SK-N-SH (cell line): ENCODE measurements around the gene SMIM12. TPM values are rescaled to one million over a fixed set of nuclear protein-coding genes. Genes with fewer than 3 reads are reported as not detected.

ENCODE experiments used
- CTCF ChIA-PET: fragments of 300-600, 350-600 bp; formaldehyde crosslinking; extraction: SDS; loops from one replicate; lab custom pipeline; 2021; lab: Yijun Ruan, JAX
- POLR2A ChIA-PET: fragments of 350-600 bp; sonication (Branson Sonifier 250); formaldehyde crosslinking; extraction: SDS; loops from one replicate; lab custom pipeline; 2020; ENCODE audit warnings: antibody characterized with exemption, inconsistent platforms; lab: Yijun Ruan, JAX
- DNase-seq: peaks from one replicate; pipeline ENCODE4 v3.0.0; 2012
- H2AFZ ChIP-seq: fragments of 200-600 bp; sonication (generic); 2 replicates; pipeline ENCODE4 v1.8.1; 2016; ENCODE audit warnings: antibody characterized with exemption, mild to moderate bottlenecking, low read depth
- H3F3A ChIP-seq: fragments of 200-600 bp; sonication (generic); replicated peaks from 2 replicates; pipeline ENCODE3; 2016; ENCODE audit warnings: antibody characterized with exemption, mild to moderate bottlenecking; ENCODE audit not compliant: insufficient read depth
- H3K27ac ChIP-seq, 2 experiments: fragments of 200-500 bp in 1 of 2; fragments of 200-600 bp in 1 of 2; sonication (Bioruptor generic) in 1 of 2; sonication (generic), shearing (Covaris generic) in 1 of 2; 2 replicates each; pipeline versions ENCODE4 v1.5.1 to v1.6.1; 2014 to 2016; ENCODE audit warnings: low read depth in 2 of 2, inconsistent platforms in 1 of 2, low read length in 1 of 2, mild to moderate bottlenecking in 1 of 2, mixed read lengths in 1 of 2
- H3K27me3 ChIP-seq: fragments of 200-600 bp; sonication (generic), shearing (Covaris generic); 2 replicates; pipeline ENCODE4 v1.6.1; 2016; ENCODE audit warnings: mixed run types; ENCODE audit not compliant: insufficient read depth
- H3K36me3 ChIP-seq, 2 experiments: fragments of 200-500 bp in 1 of 2; fragments of 200-600 bp in 1 of 2; sonication (Bioruptor generic) in 1 of 2; sonication (generic) in 1 of 2; replicated peaks in 1 of 2; 2 replicates each; pipeline versions ENCODE3 to v1.5.1; 2014 to 2016; ENCODE audit warnings: low read length in 1 of 2, mild to moderate bottlenecking in 1 of 2; ENCODE audit not compliant: insufficient read depth in 2 of 2, control insufficient read depth in 1 of 2
- H3K4me1 ChIP-seq, 2 experiments: fragments of 200-500 bp in 1 of 2; fragments of 200-600 bp in 1 of 2; sonication (Bioruptor generic) in 1 of 2; sonication (generic), shearing (Covaris generic) in 1 of 2; 2 replicates each; pipeline versions ENCODE4 v1.5.1 to v1.6.1; 2014 to 2016; ENCODE audit warnings: low read depth in 1 of 2, low read length in 1 of 2, mixed run types in 1 of 2; ENCODE audit not compliant: insufficient read depth in 2 of 2, control insufficient read depth in 1 of 2
- H3K4me2 ChIP-seq: fragments of 200-600 bp; sonication (generic), shearing (Covaris generic); 2 replicates; pipeline ENCODE4 v1.6.1; 2017; ENCODE audit warnings: mixed run types
- H3K4me3 ChIP-seq, 2 experiments: fragments of 200-500 bp in 1 of 2; fragments of 200-600 bp in 1 of 2; sonication (Bioruptor generic) in 1 of 2; sonication (generic), shearing (Covaris generic) in 1 of 2; 2 replicates each; pipeline versions ENCODE4 v1.5.1 to v1.8.1; 2014 to 2016; ENCODE audit warnings: low read depth in 2 of 2, inconsistent platforms in 1 of 2, low read length in 1 of 2, mild to moderate bottlenecking in 1 of 2, mixed read lengths in 1 of 2, moderate library complexity in 1 of 2
- H3K79me2 ChIP-seq: fragments of 200-600 bp; sonication (generic); 2 replicates; pipeline ENCODE4 v1.8.1; 2017; ENCODE audit warnings: mild to moderate bottlenecking; ENCODE audit not compliant: insufficient read depth
- H3K9ac ChIP-seq: fragments of 200-600 bp; sonication (generic); 2 replicates; pipeline ENCODE4 v1.6.1; 2017; ENCODE audit warnings: mixed run types
- H3K9me2 ChIP-seq: fragments of 200-600 bp; sonication (generic); 2 replicates; pipeline ENCODE4 v1.6.1; 2017; ENCODE audit warnings: mixed run types
- H3K9me3 ChIP-seq: fragments of 200-600 bp; sonication (generic); 2 replicates; pipeline ENCODE4 v1.6.1; 2017; ENCODE audit warnings: mixed run types, mild to moderate bottlenecking, moderate library complexity
- H4K20me1 ChIP-seq: fragments of 200-600 bp; sonication (generic); 2 replicates; pipeline ENCODE4 v1.6.1; 2017; ENCODE audit warnings: mild to moderate bottlenecking, mixed run types; ENCODE audit not compliant: insufficient read depth
- FOXJ3 ChIP-seq: sonication (generic); formaldehyde crosslinking; IDR thresholded peaks from 2 replicates; pipeline ENCODE4 v1.5.1; 2020; ENCODE audit warnings: mild to moderate bottlenecking, missing genetic modification reagents
- FOXM1 ChIP-seq: IDR thresholded peaks from 2 replicates; pipeline ENCODE4 v1.4.0; 2012; ENCODE audit warnings: low read depth, mild to moderate bottlenecking
- GATA2 ChIP-seq: sonication (generic); formaldehyde crosslinking; IDR thresholded peaks from 2 replicates; pipeline ENCODE4 v1.5.0; 2020; ENCODE audit warnings: mild to moderate bottlenecking, missing genetic modification reagents
- MEF2A ChIP-seq: IDR thresholded peaks from 2 replicates; pipeline ENCODE4 v1.4.0; 2012; ENCODE audit warnings: low read depth, borderline replicate concordance
- MXI1 ChIP-seq: IDR thresholded peaks from 2 replicates; pipeline ENCODE4 v1.6.1; 2012; ENCODE audit warnings: mild to moderate bottlenecking, low read depth, low read length, improper control_type of control experiment
- RFX5 ChIP-seq: IDR thresholded peaks from 2 replicates; pipeline ENCODE4 v1.6.1; 2012; ENCODE audit warnings: mild to moderate bottlenecking, improper control_type of control experiment, low read length
- RXRA ChIP-seq: IDR thresholded peaks from 2 replicates; pipeline ENCODE4 v1.4.0; 2012; ENCODE audit warnings: low read depth, mild to moderate bottlenecking, borderline replicate concordance
- SMC3 ChIP-seq: IDR thresholded peaks from 2 replicates; pipeline ENCODE4 v1.6.1; 2012; ENCODE audit warnings: low read depth, low read length, improper control_type of control experiment
- TAF1 ChIP-seq: IDR thresholded peaks from 2 replicates; pipeline ENCODE4 v1.6.1; 2012; ENCODE audit warnings: low read depth, mild to moderate bottlenecking, low read length, moderate library complexity, borderline replicate concordance
- WGBS: methylation state at CpG from one replicate; pipeline ENCODE4 v1.1.6; 2017; ENCODE audit warnings: low lambda C conversion rate; 5-methylcytosine and 5-hydroxymethylcytosine counted together
- polyA plus RNA-seq, 3 experiments: library from polyadenylated mRNA; depleted of rRNA; stranded (reverse); fragments of >200 nt; gene quantifications; 2 replicates each; pipeline ENCODE4 v1.2.3, GENCODE V29; 2012
- TF ChIP-seq, protein P1 (sequence below): fragments of 200-600 bp; sonication (generic); IDR thresholded peaks from 2 replicates; pipeline ENCODE4 v1.6.1; 2017; ENCODE audit warnings: antibody characterized with exemption, mild to moderate bottlenecking, moderate library complexity
- TF ChIP-seq, protein P2 (sequence below): IDR thresholded peaks from 2 replicates; pipeline ENCODE4 v1.4.0; 2012; ENCODE audit warnings: low read depth, borderline replicate concordance
- TF ChIP-seq, protein P3 (sequence below): IDR thresholded peaks from 2 replicates; pipeline ENCODE4 v1.4.0; 2012; ENCODE audit warnings: low read depth
- TF ChIP-seq, protein P4 (sequence below): fragments of 150-350 bp; IDR thresholded peaks from 2 replicates; pipeline ENCODE4 v1.6.1; 2016; ENCODE audit warnings: mild to moderate bottlenecking, low read depth, low read length
- TF ChIP-seq, protein P5 (sequence below): IDR thresholded peaks from 2 replicates; pipeline ENCODE4; 2012

The SMIM12 gene
- polyA plus RNA-seq, 1 of the 3 experiments (the other 2 are of a cell fraction) = 42.3 TPM

DNA sequence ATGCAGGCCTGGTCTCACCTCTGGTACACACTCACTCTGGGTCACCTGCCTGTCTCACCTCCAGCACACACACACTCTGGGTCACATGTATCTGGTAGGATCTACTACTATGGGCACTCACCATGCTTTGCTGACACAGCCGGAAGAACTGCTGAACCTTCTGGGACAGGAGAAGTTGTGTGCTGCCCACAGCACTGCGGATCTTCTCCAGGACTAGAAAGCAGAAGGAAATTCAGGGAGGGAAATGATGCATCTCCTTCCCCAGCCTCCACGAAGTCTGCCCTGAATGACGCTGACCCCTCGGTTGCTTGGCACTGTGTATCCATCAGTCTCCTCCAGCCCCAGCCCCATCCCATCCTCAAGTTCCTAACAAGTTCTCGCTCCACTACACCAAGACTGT is 7.9 kb upstream of the SMIM12 start:
- Histone ChIP-seq H3K4me2 (no peak overlapping the region), H3K36me3 (no peaks in the 10 kb centered on the region), H3K79me2 (no peaks in the 10 kb centered on the region), H4K20me1 (no peaks in the 10 kb centered on the region), H3K27ac (no peak overlapping the region), H3K4me1 (peaks cover 0 to 3% of the 10 kb centered on the region in 2 experiments; a peak in 1 of 4 replicates), H3K9me2 (no peaks in the 10 kb centered on the region), H3F3A (no peaks in the 10 kb centered on the region), H3K27me3 (peaks cover 5% of the 10 kb centered on the region; the same call in 1 of the 2 replicates)
- no peak for DNase-seq
- ChIA-PET CTCF (interaction anchor here (0.6 to 4.9 kb wide), 21 partner anchors 8 to 248 kb away, joined by 3 to 54 read pairs (median 5); partner anchors contain the start of genes GJB3 and SMIM12), POLR2A (no interaction called here)
- 74% methylated on average over 6 of the region's 6 CpGs for WGBS
- TF ChIP-seq, protein P1, sequence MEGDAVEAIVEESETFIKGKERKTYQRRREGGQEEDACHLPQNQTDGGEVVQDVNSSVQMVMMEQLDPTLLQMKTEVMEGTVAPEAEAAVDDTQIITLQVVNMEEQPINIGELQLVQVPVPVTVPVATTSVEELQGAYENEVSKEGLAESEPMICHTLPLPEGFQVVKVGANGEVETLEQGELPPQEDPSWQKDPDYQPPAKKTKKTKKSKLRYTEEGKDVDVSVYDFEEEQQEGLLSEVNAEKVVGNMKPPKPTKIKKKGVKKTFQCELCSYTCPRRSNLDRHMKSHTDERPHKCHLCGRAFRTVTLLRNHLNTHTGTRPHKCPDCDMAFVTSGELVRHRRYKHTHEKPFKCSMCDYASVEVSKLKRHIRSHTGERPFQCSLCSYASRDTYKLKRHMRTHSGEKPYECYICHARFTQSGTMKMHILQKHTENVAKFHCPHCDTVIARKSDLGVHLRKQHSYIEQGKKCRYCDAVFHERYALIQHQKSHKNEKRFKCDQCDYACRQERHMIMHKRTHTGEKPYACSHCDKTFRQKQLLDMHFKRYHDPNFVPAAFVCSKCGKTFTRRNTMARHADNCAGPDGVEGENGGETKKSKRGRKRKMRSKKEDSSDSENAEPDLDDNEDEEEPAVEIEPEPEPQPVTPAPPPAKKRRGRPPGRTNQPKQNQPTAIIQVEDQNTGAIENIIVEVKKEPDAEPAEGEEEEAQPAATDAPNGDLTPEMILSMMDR = no peak
- no peak for TF ChIP-seq SMC3
- TF ChIP-seq, all 33 proteins: peak for 0
- no peak overlapping the region for H3K4me3 ChIP-seq
- H2AFZ ChIP-seq = no peak overlapping the region
- no peaks in the 10 kb centered on the region for H3K9me3 ChIP-seq
- no peak overlapping the region for H3K9ac ChIP-seq

DNA sequence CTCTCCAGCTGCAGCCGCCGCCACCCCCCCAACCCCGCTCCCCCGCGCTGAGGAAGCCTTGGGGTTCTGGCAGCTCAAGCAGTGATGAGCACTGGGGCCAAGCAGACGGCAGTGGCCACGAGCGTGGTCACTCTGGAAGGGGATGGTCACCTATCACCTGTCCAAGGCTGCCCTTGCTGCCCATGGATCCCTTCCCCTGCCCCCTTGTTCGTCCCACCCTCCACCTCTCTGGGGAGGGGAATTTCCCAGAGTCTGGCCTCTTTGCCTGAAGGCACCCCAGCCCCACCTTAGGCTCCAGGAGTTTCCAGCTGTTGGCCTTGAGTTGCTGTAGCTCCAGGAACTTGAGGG is 7.2 kb upstream of the SMIM12 start:
- Histone ChIP-seq H3K9ac (no peak overlapping the region), H3K27ac (no peak overlapping the region), H3K9me3 (no peaks in the 10 kb centered on the region), H3K9me2 (no peaks in the 10 kb centered on the region), H3K27me3 (no peaks in the 10 kb centered on the region), H3K79me2 (no peaks in the 10 kb centered on the region), H3K4me2 (peak overlapping the region; percentile 59), H3K4me3 (no peak overlapping the region), H3K4me1 (peaks cover 0 to 3% of the 10 kb centered on the region in 2 experiments; a peak in 1 of 4 replicates), H3K36me3 (no peaks in the 10 kb centered on the region), H4K20me1 (no peaks in the 10 kb centered on the region), H3F3A (no peaks in the 10 kb centered on the region), H2AFZ (no peak overlapping the region)
- ChIA-PET POLR2A (no interaction called here), CTCF (interaction anchor here (0.6 to 4.9 kb wide), 39 partner anchors 9 to 615 kb away, joined by 3 to 54 read pairs (median 4); partner anchors contain the start of genes DLGAP3 and GJB3)
- DNase-seq = no peak
- no peak for TF ChIP-seq TAF1
- no peak for TF ChIP-seq MEF2A
- TF ChIP-seq FOXM1 = no peak
- TF ChIP-seq, protein P2, sequence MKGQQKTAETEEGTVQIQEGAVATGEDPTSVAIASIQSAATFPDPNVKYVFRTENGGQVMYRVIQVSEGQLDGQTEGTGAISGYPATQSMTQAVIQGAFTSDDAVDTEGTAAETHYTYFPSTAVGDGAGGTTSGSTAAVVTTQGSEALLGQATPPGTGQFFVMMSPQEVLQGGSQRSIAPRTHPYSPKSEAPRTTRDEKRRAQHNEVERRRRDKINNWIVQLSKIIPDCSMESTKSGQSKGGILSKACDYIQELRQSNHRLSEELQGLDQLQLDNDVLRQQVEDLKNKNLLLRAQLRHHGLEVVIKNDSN = no peak
- no peak for TF ChIP-seq GATA2
- no peak for TF ChIP-seq RFX5
- no peak for TF ChIP-seq MXI1
- TF ChIP-seq, protein P3, sequence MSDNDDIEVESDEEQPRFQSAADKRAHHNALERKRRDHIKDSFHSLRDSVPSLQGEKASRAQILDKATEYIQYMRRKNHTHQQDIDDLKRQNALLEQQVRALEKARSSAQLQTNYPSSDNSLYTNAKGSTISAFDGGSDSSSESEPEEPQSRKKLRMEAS = no peak
- TF ChIP-seq RXRA = no peak
- no peak for TF ChIP-seq FOXJ3 (CRISPR knock-in tag)
- TF ChIP-seq, protein P1 = no peak
- TF ChIP-seq, protein P4, sequence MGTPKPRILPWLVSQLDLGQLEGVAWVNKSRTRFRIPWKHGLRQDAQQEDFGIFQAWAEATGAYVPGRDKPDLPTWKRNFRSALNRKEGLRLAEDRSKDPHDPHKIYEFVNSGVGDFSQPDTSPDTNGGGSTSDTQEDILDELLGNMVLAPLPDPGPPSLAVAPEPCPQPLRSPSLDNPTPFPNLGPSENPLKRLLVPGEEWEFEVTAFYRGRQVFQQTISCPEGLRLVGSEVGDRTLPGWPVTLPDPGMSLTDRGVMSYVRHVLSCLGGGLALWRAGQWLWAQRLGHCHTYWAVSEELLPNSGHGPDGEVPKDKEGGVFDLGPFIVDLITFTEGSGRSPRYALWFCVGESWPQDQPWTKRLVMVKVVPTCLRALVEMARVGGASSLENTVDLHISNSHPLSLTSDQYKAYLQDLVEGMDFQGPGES = no peak
- TF ChIP-seq, protein P5, sequence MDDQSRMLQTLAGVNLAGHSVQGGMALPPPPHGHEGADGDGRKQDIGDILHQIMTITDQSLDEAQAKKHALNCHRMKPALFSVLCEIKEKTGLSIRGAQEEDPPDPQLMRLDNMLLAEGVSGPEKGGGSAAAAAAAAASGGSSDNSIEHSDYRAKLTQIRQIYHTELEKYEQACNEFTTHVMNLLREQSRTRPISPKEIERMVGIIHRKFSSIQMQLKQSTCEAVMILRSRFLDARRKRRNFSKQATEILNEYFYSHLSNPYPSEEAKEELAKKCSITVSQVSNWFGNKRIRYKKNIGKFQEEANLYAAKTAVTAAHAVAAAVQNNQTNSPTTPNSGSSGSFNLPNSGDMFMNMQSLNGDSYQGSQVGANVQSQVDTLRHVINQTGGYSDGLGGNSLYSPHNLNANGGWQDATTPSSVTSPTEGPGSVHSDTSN = no peak
- no CpG with 5 or more reads among the region's 9 CpGs for WGBS
